Measurements from ENCODE around the gene CXCR6. TPM values are rescaled to one million over a fixed set of nuclear protein-coding genes. Genes with fewer than 3 reads are reported as not detected.
A peak's percentile ranks its signal among the peaks of the same experiment; 100 is the strongest.

Gene CXCR6
- total RNA-seq, 1 donor from 2014 or later, result not detected

- H3K27ac Mint-ChIP-seq, result no peak overlapping the region
- H3K4me1 Mint-ChIP-seq (ENCODE audit: low read depth), result no peaks in the 10 kb centered on the region
- no peaks in the 10 kb centered on the region for H3K9me3 Mint-ChIP-seq (ENCODE audit: low read depth)
- H3K27me3 Mint-ChIP-seq, result no peaks in the 10 kb centered on the region
- H3K36me3 Mint-ChIP-seq (ENCODE audit: insufficient read depth), result no peaks in the 10 kb centered on the region
- TF ChIP-seq, protein P1, sequence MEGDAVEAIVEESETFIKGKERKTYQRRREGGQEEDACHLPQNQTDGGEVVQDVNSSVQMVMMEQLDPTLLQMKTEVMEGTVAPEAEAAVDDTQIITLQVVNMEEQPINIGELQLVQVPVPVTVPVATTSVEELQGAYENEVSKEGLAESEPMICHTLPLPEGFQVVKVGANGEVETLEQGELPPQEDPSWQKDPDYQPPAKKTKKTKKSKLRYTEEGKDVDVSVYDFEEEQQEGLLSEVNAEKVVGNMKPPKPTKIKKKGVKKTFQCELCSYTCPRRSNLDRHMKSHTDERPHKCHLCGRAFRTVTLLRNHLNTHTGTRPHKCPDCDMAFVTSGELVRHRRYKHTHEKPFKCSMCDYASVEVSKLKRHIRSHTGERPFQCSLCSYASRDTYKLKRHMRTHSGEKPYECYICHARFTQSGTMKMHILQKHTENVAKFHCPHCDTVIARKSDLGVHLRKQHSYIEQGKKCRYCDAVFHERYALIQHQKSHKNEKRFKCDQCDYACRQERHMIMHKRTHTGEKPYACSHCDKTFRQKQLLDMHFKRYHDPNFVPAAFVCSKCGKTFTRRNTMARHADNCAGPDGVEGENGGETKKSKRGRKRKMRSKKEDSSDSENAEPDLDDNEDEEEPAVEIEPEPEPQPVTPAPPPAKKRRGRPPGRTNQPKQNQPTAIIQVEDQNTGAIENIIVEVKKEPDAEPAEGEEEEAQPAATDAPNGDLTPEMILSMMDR (IDR thresholded peaks at IDR 0.05; ENCODE audit: unreplicated experiment), result no peak
- H3K4me3 Mint-ChIP-seq (ENCODE audit: low read depth), result no peak overlapping the region
- DNase-seq (ENCODE audit: low spot score, unreplicated experiment), result no peak
Observed at GRCh38 chr3:45905755-45906154, 37.5 kb upstream of the CXCR6 start.

DNA sequence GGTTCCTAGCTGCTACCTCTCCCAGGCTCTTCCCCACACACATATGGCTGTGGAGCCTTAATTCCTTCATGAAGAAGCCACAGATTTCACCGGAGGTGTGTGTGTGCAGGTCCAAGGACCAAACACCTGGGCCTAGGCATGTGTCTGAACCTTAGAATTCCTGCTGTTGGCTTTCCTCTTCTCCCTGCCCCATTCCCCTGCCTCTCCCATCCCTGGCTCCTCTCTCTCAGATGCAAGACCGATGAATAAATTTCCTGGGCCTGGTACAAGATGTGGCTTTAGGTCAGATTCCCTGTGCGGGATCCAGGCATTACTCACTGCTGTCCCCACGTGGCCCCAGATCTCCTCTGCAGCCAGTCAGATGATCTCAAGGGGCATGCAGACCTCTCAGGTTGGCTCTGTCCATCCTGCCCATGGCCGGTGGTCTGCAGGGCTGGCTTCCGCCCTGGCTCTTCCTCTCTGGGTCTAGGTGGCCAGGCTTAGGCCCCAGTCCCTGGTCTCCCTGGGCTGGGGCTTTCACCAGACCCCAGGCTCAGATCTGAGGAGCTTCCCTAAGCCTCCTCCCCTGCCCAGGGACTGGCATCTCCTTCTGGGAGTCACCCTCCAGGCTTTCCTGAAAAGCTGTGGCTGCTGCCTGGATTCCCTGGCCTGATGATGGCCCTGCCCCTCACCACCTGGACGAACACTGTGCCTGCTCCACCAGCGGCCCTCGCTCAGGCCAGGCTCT is 36.4 kb upstream of the CXCR6 start:
- H3K36me3 Mint-ChIP-seq (ENCODE audit: insufficient read depth), result no peaks in the 10 kb centered on the region
- H3K9me3 Mint-ChIP-seq (ENCODE audit: low read depth), result no peaks in the 10 kb centered on the region
- no peak for DNase-seq (ENCODE audit: low spot score, unreplicated experiment)
- no peaks in the 10 kb centered on the region for H3K27me3 Mint-ChIP-seq
- no peaks in the 10 kb centered on the region for H3K4me1 Mint-ChIP-seq (ENCODE audit: low read depth)
- no peak overlapping the region for H3K27ac Mint-ChIP-seq
- TF ChIP-seq, protein P1 (IDR thresholded peaks at IDR 0.05; ENCODE audit: unreplicated experiment), result peak; percentile 59
- H3K4me3 Mint-ChIP-seq (ENCODE audit: low read depth), result no peak overlapping the region

DNA sequence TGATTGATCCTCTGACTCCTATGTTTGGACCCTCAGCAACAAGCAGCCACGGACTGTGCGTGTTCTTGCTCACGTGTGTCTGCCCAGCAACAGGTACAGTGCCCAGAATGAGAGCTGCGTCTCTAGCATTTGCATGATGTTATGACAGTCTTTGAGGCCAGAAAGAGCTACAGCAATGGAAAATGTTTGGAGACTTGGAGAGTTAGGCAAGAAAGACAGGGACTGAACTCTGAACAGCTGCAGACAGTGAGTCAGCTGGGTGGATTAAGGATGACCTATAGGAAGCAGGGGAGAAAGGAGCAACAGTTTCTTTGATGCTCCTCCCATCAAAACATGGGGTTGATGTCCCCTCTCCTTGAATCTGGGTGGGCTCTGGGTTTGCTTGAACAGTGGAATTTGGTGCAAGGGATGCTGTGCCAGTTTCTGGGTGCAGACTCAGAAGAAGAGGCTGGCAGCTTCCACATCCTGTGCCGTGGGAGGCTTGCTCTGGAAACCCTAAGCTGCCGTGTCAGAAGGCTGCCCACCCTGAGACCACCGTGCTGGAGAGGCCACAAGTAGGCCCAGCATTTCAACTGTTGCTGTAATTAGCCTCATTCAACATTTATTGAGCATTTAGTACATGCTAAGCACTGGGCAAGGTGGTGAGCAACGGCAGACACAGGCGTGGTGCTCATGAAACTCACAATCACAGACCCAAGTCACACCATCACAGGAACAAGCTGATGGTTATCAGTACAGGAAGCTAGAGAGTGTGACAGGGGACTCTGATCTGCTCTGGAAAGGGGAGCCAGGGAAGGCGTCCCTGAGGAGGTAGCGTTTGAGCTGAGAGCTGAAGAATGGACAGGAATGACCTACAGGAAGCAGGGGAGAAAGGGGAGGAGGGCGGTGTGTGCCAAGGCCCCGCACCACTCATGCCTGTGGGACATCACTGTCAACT is 35.2 kb upstream of the CXCR6 start:
- H3K27ac Mint-ChIP-seq, result no peak overlapping the region
- no peak overlapping the region for H3K4me3 Mint-ChIP-seq (ENCODE audit: low read depth)
- H3K36me3 Mint-ChIP-seq (ENCODE audit: insufficient read depth), result no peaks in the 10 kb centered on the region
- H3K27me3 Mint-ChIP-seq, result no peaks in the 10 kb centered on the region
- DNase-seq (ENCODE audit: low spot score, unreplicated experiment), result no peak
- H3K4me1 Mint-ChIP-seq (ENCODE audit: low read depth), result no peaks in the 10 kb centered on the region
- H3K9me3 Mint-ChIP-seq (ENCODE audit: low read depth), result no peaks in the 10 kb centered on the region
- TF ChIP-seq, protein P1 (IDR thresholded peaks at IDR 0.05; ENCODE audit: unreplicated experiment), result no peak

DNA sequence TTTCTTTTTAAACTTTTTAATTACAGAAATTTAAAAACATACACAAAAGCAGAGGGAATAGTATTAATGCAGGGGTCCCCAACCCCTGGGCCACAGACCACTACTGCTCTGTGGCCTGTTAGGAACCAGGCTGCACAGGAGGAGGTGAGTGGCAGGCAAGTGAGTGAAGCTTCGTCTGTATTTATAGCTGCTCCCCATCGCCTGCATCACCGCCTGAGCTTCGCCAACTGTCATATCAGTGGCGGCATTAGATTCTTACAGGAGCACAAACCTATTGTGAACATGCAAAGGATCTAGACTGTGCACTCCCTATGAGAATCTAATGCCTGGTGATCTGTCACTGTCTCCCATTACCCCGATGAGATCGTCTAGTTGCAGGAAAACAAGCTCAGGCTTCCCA is 34.5 kb upstream of the CXCR6 start:
- Mint-ChIP-seq H3K9me3 (ENCODE audit: low read depth) (no peaks in the 10 kb centered on the region), H3K27me3 (no peaks in the 10 kb centered on the region), H3K27ac (no peak overlapping the region), H3K4me1 (ENCODE audit: low read depth) (no peaks in the 10 kb centered on the region), H3K36me3 (ENCODE audit: insufficient read depth) (no peaks in the 10 kb centered on the region), H3K4me3 (ENCODE audit: low read depth) (no peak overlapping the region)
- no peak for DNase-seq (ENCODE audit: low spot score, unreplicated experiment)
- TF ChIP-seq, protein P1 (IDR thresholded peaks at IDR 0.05; ENCODE audit: unreplicated experiment), result no peak

GRCh38 chr3:45909542-45909941 is 33.7 kb upstream of the CXCR6 start:
- TF ChIP-seq, protein P1 (IDR thresholded peaks at IDR 0.05; ENCODE audit: unreplicated experiment), result no peak
- H3K4me3 Mint-ChIP-seq (ENCODE audit: low read depth), result no peak overlapping the region
- no peaks in the 10 kb centered on the region for H3K4me1 Mint-ChIP-seq (ENCODE audit: low read depth)
- H3K9me3 Mint-ChIP-seq (ENCODE audit: low read depth), result no peaks in the 10 kb centered on the region
- H3K27ac Mint-ChIP-seq, result no peak overlapping the region
- no peak for DNase-seq (ENCODE audit: low spot score, unreplicated experiment)
- H3K36me3 Mint-ChIP-seq (ENCODE audit: insufficient read depth), result no peaks in the 10 kb centered on the region
- H3K27me3 Mint-ChIP-seq, result no peaks in the 10 kb centered on the region
